Islet precursor cell (in vitro differentiated cells): ENCODE data around the gene GPR183.

ENCODE experiments used
- DNase-seq: peaks from one replicate; pipeline ENCODE4 v3.0.0-alpha.2; 2018

Gene GPR183

DNA sequence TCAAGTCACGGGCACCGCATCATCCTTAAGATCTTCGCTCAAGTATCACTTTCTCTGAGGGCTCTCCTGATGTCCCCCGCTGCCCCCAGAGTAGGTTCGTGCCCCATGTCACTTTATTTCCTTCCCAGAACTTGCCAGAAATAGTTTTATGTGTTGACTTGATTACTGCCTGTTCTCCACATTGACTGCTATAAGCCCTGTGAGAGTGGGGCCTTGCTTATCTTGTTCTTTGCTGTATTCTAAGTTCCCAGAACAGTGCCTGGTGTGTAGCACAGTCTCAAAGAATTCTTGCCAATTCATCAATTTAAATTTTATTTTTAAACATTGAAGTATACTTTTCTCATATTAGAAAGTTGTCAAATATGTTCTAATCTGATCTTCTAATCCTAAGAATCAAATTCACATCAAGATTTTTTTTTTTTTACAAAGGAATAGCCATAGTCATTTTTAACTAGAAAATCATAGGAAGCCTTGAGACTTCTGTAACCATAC, 32.1 kb upstream of the GPR183 start:
- no peak for DNase-seq

GRCh38 chr13:99335603-99336002, 28.4 kb upstream of the GPR183 start:
- no peak for DNase-seq

DNA sequence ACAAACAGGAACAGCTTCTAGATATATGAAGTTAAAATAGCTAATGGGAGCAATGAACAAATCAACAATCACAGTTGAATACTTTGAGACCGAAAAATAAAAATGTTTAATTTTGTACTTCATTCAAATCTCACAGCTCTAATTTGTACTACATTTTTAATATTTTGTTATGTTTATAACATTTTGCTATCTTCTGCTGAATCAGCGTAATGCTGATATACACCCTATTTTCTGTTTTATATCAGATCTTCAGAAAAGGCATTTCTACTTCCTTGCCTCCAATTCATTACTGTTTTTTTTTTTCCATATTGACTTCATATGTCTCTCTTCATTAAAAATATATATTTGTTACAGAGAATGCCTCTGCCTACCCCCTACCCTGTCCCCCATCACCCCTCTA, 27.9 kb upstream of the GPR183 start:
- DNase-seq, result no peak

- DNase-seq, result no peak
Measured at GRCh38 chr13:99334221-99334620, 27.0 kb upstream of the GPR183 start.

DNA sequence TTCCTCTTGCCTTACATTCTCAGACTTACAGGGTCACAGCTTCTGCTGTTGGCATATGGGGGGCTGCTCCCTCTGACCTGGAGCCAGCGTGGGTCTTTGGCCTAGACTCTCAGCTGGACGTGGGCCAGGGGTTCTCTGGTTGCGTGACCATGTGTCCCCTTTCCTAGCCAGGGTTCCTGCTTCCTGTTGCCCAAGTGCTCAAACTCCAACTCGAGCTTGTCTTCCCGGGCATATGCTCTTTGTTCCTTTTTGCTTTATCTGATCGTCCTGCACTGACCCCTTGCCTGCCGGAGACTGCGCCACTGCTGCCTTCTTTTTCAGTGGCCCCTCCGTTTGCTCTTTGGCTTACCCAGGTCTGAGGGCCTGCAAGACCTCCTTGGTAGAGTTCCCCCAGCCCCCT, 25.3 kb upstream of the GPR183 start:
- DNase-seq, result no peak

DNA sequence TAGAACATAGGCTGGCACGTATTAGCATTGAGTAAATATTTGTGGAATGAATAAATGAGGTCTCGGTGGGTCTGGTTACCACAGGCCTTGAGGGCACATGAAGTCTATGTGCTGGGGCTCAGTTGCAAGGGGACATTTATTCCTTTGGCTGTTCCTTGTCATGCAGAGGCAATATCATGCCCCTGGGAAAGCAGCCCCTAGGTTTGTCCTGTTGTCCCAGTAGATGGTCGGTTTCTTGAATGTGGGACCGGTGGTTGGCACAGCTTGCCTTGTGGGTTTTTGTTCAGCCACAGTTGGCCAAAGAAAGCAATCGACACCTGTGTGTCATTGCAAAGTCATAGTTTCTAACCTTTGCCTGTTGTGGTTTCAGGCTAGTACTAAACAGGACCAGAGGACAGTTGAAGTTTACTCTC, 24.7 kb upstream of the GPR183 start:
- no peak for DNase-seq

- DNase-seq, result no peak
Measured at GRCh38 chr13:99330942-99331341, 23.7 kb upstream of the GPR183 start.

GRCh38 chr13:99329477-99329876, 22.3 kb upstream of the GPR183 start:
- no peak for DNase-seq

DNA sequence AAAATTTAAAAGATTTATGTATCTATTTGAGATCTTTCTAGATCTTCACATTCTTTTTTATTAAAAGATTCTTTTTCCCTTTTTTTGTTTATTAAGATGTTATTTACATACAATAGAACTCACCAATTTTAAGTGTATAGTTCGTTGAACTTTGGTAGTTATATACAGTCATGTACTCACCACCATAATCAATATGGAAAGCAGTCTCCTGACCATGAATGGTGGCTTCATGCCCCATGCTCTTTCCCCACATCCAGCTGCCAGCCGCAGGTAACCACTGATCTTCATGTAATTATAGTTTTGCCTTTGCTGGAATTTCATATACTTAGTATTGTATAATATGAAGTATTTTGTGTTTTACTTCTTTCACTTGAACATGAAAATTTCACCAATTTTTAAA, 20.6 kb upstream of the GPR183 start:
- no peak for DNase-seq

- DNase-seq, result no peak
Measured at GRCh38 chr13:99327126-99327525, 19.9 kb upstream of the GPR183 start.

- DNase-seq, result no peak
Measured at GRCh38 chr13:99326012-99326411, 18.8 kb upstream of the GPR183 start.

DNA sequence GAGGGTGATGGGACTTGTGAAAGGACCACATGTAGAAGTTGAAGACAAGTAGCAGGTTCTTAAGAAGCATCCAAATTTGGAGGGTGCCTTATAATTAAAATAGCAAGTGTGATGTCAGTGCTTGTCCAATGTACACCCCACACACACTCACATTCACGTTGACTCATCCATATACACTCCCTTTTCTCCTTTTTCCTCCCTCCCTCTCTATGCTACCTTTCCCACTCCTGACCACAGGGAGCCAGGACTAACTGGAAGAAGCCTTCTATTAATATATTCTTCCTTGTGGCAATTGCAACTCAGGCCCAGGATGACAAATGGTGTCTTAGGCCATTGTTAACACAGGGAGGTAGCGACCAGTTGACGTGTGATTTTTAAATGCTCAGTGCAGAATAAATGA, 16.3 kb upstream of the GPR183 start:
- no peak for DNase-seq

GRCh38 chr13:99322297-99323103, 15.3 kb upstream of the GPR183 start:
- no peak for DNase-seq

DNA sequence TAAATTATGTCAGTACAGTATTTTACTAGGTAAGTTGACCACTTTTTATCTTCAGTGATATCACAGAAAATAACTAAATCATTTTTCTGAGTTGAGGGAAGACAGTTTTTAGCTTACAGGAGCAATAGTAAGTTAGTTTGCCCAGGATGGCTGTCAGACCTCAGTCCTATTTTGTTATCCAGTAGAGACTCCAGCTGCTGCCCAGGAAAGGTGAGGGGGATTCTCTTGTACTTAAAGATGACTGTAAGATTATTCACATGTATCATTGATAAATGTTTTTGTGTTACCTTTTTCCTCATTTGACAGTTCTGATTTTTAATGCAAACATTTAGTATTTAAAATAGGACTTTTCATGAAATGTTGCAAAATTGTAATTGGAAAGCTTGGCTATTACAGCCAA, 14.5 kb upstream of the GPR183 start:
- DNase-seq, result no peak

GRCh38 chr13:99320693-99321481, 13.7 kb upstream of the GPR183 start:
- DNase-seq, result no peak

DNA sequence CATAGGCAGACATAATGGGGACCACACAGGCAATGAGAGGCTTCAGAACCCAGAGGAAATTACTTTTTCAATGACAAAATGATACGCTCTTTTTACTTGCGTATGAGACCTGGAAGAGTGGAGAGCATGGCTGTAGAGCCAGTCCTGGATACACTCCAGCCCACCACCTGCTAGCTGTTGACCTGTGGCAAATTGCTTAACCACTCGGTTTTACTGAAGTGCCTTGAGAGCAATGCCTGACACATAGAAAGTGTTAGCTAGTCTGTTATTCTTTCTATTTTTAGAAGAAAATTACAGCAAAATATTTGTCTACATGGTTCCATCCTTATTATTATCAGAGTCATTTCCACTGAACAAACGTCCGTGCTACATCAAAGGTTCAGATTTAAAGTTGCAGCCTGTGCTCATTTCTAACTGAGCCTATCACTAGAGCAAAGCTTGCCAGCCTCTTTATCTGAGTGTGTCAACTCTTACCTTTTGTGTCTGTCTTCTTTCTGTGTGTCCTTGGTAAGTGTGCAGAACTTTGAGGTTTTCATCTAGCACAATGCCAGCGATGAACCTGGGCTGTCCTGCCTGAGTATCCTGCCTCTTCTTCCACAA, 9.6 kb upstream of the GPR183 start:
- DNase-seq, result no peak

- no peak for DNase-seq
Measured at GRCh38 chr13:99316224-99316623, 9.0 kb upstream of the GPR183 start.

GRCh38 chr13:99315186-99315585, 8.0 kb upstream of the GPR183 start:
- DNase-seq, result no peak

DNA sequence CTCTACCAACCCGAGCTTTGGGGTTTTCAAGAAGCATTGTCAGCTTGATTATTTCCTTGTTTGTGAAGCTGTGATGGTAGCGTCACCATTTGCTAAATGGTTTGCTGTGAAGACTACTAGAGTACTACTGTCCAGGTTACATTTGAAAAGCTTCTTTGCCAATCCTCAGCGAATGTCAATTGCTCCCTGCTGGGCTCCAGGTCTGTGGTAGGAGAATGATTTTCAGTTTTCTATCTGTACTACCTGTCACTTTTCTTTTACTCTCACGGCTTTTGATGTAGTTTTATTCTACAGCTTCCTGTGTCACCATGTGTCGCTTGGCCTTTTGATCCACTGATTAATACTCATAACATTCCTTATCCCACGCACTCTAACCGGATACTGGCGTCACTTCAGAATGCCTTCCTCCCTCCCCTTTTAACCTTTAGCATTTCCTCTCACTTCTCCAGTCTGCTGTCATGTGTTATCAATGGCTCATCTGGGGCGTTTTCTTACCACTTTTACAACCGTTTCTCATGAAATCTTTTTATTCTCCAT, 7.5 kb upstream of the GPR183 start:
- DNase-seq, result no peak

DNA sequence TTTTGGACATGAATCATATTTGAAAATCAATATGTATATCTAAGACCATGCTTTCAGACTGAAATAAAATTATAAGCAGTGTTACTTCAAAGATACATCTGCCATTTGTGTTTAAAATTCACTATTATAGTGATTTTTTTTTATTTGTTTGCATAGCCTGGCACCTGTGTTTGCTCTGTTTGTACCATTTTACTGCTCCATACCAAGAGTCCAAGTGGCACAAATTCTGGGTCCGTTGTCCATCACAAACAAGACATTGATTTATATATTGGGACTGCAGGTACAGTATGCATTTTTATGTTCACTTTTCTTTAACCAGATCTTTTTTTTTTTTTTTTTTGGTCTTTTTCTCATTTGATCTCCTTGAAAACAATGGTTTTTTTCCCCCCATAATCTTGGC, 6.7 kb upstream of the GPR183 start:
- no peak for DNase-seq

DNA sequence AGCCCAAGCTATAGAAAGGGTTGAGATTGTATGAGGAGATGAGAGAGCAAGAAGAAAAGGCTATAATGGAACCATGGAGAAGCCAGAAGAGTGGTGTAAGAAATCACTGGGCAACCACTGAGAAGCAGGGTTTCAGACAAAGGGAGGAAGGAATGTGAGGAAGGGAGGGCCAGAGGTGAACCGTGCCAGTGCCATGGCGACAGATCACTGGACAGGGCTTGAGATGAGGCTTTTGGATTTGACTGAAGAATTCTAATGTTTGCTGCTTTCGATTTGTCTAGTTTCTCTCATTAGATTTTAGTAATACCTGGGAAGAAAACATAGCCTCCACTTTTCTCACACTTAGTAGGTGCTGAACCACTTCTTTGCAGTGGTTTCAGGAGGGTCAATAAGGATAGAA, 6.3 kb upstream of the GPR183 start:
- DNase-seq, result no peak

GRCh38 chr13:99312493-99312883, 5.3 kb upstream of the GPR183 start:
- no peak for DNase-seq

GRCh38 chr13:99311748-99312492, 4.7 kb upstream of the GPR183 start:
- DNase-seq, result no peak
